IMR-90 (cell line): ENCODE data around the gene SAMD5. TPM values are rescaled to one million over a fixed set of nuclear protein-coding genes. Genes with fewer than 3 reads are reported as not detected.

ENCODE experiments used
- ATAC-seq: fragments of 200-7000 bp; cut with Tn5 transposase; 2 replicates; pipeline ENCODE4 v1.9.1; 2020; ENCODE audit warnings: low read depth, mild to moderate bottlenecking, moderate library complexity
- BruUV-seq: library from RNA; stranded (reverse); fragments of 400-500 nt; replicated peaks from 2 replicates; lab custom pipeline; 2021; lab: Mats Ljungman, UMichigan
- CTCF ChIA-PET: fragments of 300-600 bp; formaldehyde crosslinking; extraction: SDS; loops from one replicate; lab custom pipeline; 2021; ENCODE audit warnings: antibody characterized with exemption; lab: Yijun Ruan, JAX
- POLR2A ChIA-PET: fragments of 300-600 bp; sonication (Branson Sonifier 250); formaldehyde crosslinking; loops from one replicate; lab custom pipeline; 2022; ENCODE audit warnings: antibody characterized with exemption; ENCODE audit not compliant: unreplicated experiment; lab: Charles Lee
- DNase-seq: peaks from one replicate; pipeline ENCODE4 v3.0.0; 2013
- H2AFZ ChIP-seq: replicated peaks from 2 replicates; pipeline ENCODE3; 2013; ENCODE audit warnings: low read length, mild to moderate bottlenecking; ENCODE audit not compliant: poor library complexity
- H2AK5ac ChIP-seq: 2 replicates; pipeline ENCODE4 v1.6.1; 2013; ENCODE audit warnings: low read depth, low read length, inconsistent platforms
- H2AK9ac ChIP-seq: replicated peaks from 2 replicates; pipeline ENCODE3; 2013; ENCODE audit warnings: mild to moderate bottlenecking, low read depth, low read length, moderate library complexity; ENCODE audit not compliant: poor library complexity
- H2BK120ac ChIP-seq: 2 replicates; pipeline ENCODE4 v1.6.1; 2013; ENCODE audit warnings: low read depth, low read length, inconsistent platforms
- H2BK15ac ChIP-seq: 3 replicates; pipeline ENCODE4 v1.6.1; 2013; ENCODE audit warnings: low read depth, low read length, inconsistent platforms
- H2BK20ac ChIP-seq: 2 replicates; pipeline ENCODE4 v1.6.1; 2013; ENCODE audit warnings: low read depth, mild to moderate bottlenecking, inconsistent platforms, low read length, moderate library complexity
- H2BK5ac ChIP-seq: 2 replicates; pipeline ENCODE4 v1.6.1; 2013; ENCODE audit warnings: mild to moderate bottlenecking, low read depth, low read length, inconsistent platforms; ENCODE audit not compliant: poor library complexity, severe bottlenecking
- H3K14ac ChIP-seq: replicated peaks from 2 replicates; pipeline ENCODE4 v1.6.1; 2013; ENCODE audit warnings: low read depth, low read length, inconsistent platforms
- H3K18ac ChIP-seq: 2 replicates; pipeline ENCODE4 v1.6.1; 2013; ENCODE audit warnings: low read depth, low read length, control low read depth
- H3K23ac ChIP-seq: 2 replicates; pipeline ENCODE4 v1.6.1; 2013; ENCODE audit warnings: low read depth, low read length, inconsistent platforms
- H3K27ac ChIP-seq: 2 replicates; pipeline ENCODE4 v1.5.1; 2013; ENCODE audit warnings: mild to moderate bottlenecking, control low read depth, low read length; ENCODE audit not compliant: insufficient read depth
- H3K27me3 ChIP-seq: 2 replicates; pipeline ENCODE4 v1.6.1; 2013; ENCODE audit warnings: low read length; ENCODE audit not compliant: control insufficient read depth, insufficient read depth
- H3K36me3 ChIP-seq: 2 replicates; pipeline ENCODE4 v1.6.1; 2013; ENCODE audit warnings: low read length, mixed read lengths; ENCODE audit not compliant: control insufficient read depth, insufficient read depth
- H3K4ac ChIP-seq: 2 replicates; pipeline ENCODE4 v1.6.1; 2013; ENCODE audit warnings: low read depth, low read length, inconsistent platforms
- H3K4me1 ChIP-seq: 2 replicates; pipeline ENCODE4 v1.6.1; 2013; ENCODE audit warnings: low read length, mixed read lengths; ENCODE audit not compliant: control insufficient read depth, insufficient read depth
- H3K4me2 ChIP-seq: 2 replicates; pipeline ENCODE4 v1.6.1; 2013; ENCODE audit warnings: low read depth, mild to moderate bottlenecking, control low read depth, low read length, moderate library complexity
- H3K4me3 ChIP-seq: 2 replicates; pipeline ENCODE4 v1.5.1; 2013; ENCODE audit warnings: low read depth, mild to moderate bottlenecking, control low read depth, low read length, moderate library complexity; ENCODE audit not compliant: insufficient read depth
- H3K56ac ChIP-seq: 2 replicates; pipeline ENCODE4 v1.6.1; 2013; ENCODE audit warnings: low read length, inconsistent platforms; ENCODE audit not compliant: insufficient read depth; ENCODE audit errors: extremely low read depth
- H3K79me1 ChIP-seq, 2 experiments: 2 replicates each; pipeline ENCODE4 v1.6.1; 2013; ENCODE audit warnings: low read length in 2 of 2, inconsistent platforms in 1 of 2, low read depth in 1 of 2
- H3K9ac ChIP-seq: 2 replicates; pipeline ENCODE4 v1.6.1; 2013; ENCODE audit warnings: low read depth, low read length, control low read depth
- H3K9me1 ChIP-seq: 2 replicates; pipeline ENCODE4 v1.6.1; 2013; ENCODE audit warnings: low read length, inconsistent platforms; ENCODE audit not compliant: insufficient read depth
- H3K9me3 ChIP-seq: 2 replicates; pipeline ENCODE4 v1.6.1; 2013; ENCODE audit warnings: low read length; ENCODE audit not compliant: control insufficient read depth, insufficient read depth
- H4K20me1 ChIP-seq: 2 replicates; pipeline ENCODE4 v1.6.1; 2013; ENCODE audit warnings: low read length, inconsistent platforms; ENCODE audit not compliant: insufficient read depth
- H4K5ac ChIP-seq: 2 replicates; pipeline ENCODE4 v1.6.1; 2013; ENCODE audit warnings: mild to moderate bottlenecking, low read depth, low read length, control low read depth
- H4K8ac ChIP-seq, 2 experiments: 2 replicates each; pipeline ENCODE4 v1.6.1; 2013; ENCODE audit warnings: low read depth in 2 of 2, low read length in 2 of 2, control low read depth in 1 of 2, inconsistent platforms in 1 of 2
- H4K91ac ChIP-seq: 2 replicates; pipeline ENCODE4 v1.6.1; 2013; ENCODE audit warnings: low read depth, low read length, inconsistent platforms; ENCODE audit not compliant: insufficient read depth
- BHLHE40 ChIP-seq: fragments of 150-350 bp; IDR thresholded peaks from 2 replicates; pipeline ENCODE4 v1.6.1; 2016; ENCODE audit warnings: mild to moderate bottlenecking, low read depth, low read length
- CEBPB ChIP-seq: IDR thresholded peaks from 2 replicates; pipeline ENCODE4 v1.6.1; 2012; ENCODE audit warnings: low read depth, low read length, improper control_type of control experiment
- CHD1 ChIP-seq: IDR thresholded peaks from 2 replicates; pipeline ENCODE4 v1.6.1; 2012; ENCODE audit warnings: low read depth, low read length, improper control_type of control experiment
- FOS ChIP-seq: fragments of 150-350 bp; IDR thresholded peaks from 2 replicates; pipeline ENCODE4 v1.6.1; 2016; ENCODE audit warnings: low read depth, low read length
- MAFK ChIP-seq: IDR thresholded peaks from 2 replicates; pipeline ENCODE4 v1.6.1; 2012; ENCODE audit warnings: low read depth, low read length, improper control_type of control experiment
- MXI1 ChIP-seq: IDR thresholded peaks from 2 replicates; pipeline ENCODE4 v1.6.1; 2012; ENCODE audit warnings: low read depth, mild to moderate bottlenecking, low read length, moderate library complexity, borderline replicate concordance
- NFE2L2 ChIP-seq: fragments of 150-350 bp; IDR thresholded peaks from 2 replicates; pipeline ENCODE4 v1.6.1; 2016; ENCODE audit warnings: low read depth, mild to moderate bottlenecking, low read length
- POLR2A ChIP-seq: IDR thresholded peaks from 2 replicates; pipeline ENCODE4 v1.6.1; 2012; ENCODE audit warnings: mild to moderate bottlenecking, low read depth, low read length
- RAD21 ChIP-seq: IDR thresholded peaks from 2 replicates; pipeline ENCODE4 v1.6.1; 2012; ENCODE audit warnings: low read length, improper control_type of control experiment
- RCOR1 ChIP-seq: IDR thresholded peaks from 2 replicates; pipeline ENCODE4 v1.6.1; 2012; ENCODE audit warnings: mild to moderate bottlenecking, low read length, improper control_type of control experiment; ENCODE audit not compliant: insufficient replicate concordance
- RFX5 ChIP-seq: IDR thresholded peaks from 2 replicates; pipeline ENCODE4 v1.8.0; 2012; ENCODE audit warnings: low read depth, mild to moderate bottlenecking, low read length, moderate library complexity
- WGBS, 2 experiments: methylation state at CpG; one replicate each; pipeline versions ENCODE4 v1.1.5 to v1.1.7; 2013; ENCODE audit warnings: missing lambda C conversion rate in 2 of 2; ENCODE audit not compliant: insufficient read length in 1 of 2; ENCODE audit errors: extremely low coverage in 2 of 2; 5-methylcytosine and 5-hydroxymethylcytosine counted together
- dilution Hi-C: fragments of 300-500 bp; cut with HindIII; formaldehyde crosslinking; loops from one replicate; pipeline ENCODE4 v1.14.3; 2018; ENCODE audit warnings: low sequenced_read_pairs; ENCODE audit not compliant: unreplicated experiment
- in situ Hi-C: fragments of 300-500 bp; cut with MboI; formaldehyde crosslinking; loops from 3 replicates; pipeline ENCODE4 v1.14.3; 2019; ENCODE audit warnings: low sequenced_read_pairs, inconsistent platforms, mixed read lengths
- intact Hi-C: fragments of 100-400 bp; cut with micrococcal nuclease; formaldehyde crosslinking; loops from 2 replicates; pipeline ENCODE4 v1.10.0; 2022
- polyA plus RNA-seq, 3 experiments: library from polyadenylated mRNA; depleted of rRNA; stranded (reverse); fragments of >200 nt; gene quantifications; 2 replicates each; pipeline ENCODE4 v1.2.3, GENCODE V29; 2012; ENCODE audit warnings: low replicate concordance in 1 of 3
- total RNA-seq: library from RNA; depleted of rRNA; stranded (reverse); fragments of >200 nt; gene quantifications from 2 replicates; pipeline ENCODE4 v1.2.3, GENCODE V29; 2012
- TF ChIP-seq, protein P1 (sequence below): conservative IDR thresholded peaks from 2 replicates; pipeline ENCODE4 v1.5.1; 2012; ENCODE audit warnings: mild to moderate bottlenecking, low read depth, low read length, improper control_type of control experiment
- TF ChIP-seq, protein P2 (sequence below): fragments of 150-350 bp; IDR thresholded peaks from 2 replicates; pipeline ENCODE4 v1.6.1; 2016; ENCODE audit warnings: low read depth, mild to moderate bottlenecking, low read length, moderate library complexity, borderline replicate concordance
- TF ChIP-seq, protein P3 (sequence below): fragments of 150-350 bp; IDR thresholded peaks from 2 replicates; pipeline ENCODE4 v1.6.1; 2017; ENCODE audit warnings: mild to moderate bottlenecking, antibody characterized with exemption, low read length, low read depth

Gene SAMD5
- total and polyA plus RNA-seq, 2 of the 4 experiments (the other 2 are of a cell fraction): 1.0 to 1.6 TPM

DNA sequence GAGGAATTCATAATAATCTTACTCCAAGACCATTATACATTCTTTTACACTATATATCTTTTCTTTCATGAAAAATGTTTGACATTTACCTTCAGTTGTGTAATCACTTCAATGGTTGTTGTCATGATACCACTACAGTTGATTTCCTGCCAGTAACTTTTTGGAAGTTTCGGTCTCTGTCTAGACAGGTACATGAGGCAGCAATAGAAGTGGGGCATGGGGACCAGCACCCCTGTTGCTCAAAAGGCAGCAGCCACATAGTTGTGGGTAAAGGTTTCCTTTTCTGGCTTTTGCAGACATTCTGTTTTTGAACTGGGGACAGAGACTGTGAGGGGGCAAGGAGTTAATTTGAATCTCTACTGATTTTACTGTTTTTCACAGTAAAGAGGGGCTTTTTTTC, 14.1 kb downstream of the SAMD5 start:
- H3K56ac ChIP-seq: no peak overlapping the region
- ChIA-PET CTCF (no interaction called here), POLR2A (no interaction called here)
- H3K27ac ChIP-seq: no peak overlapping the region
- intact Hi-C loops (no loop called here), in situ Hi-C loops (no loop called here), dilution Hi-C loops (no loop called here)
- H4K20me1 ChIP-seq: no peaks in the 10 kb centered on the region
- no peak overlapping the region for H3K23ac ChIP-seq
- no peak overlapping the region for H2BK5ac ChIP-seq
- no peak overlapping the region for H3K9ac ChIP-seq
- H3K79me1 ChIP-seq: no peaks in the 10 kb centered on the region
- no peak overlapping the region for H4K91ac ChIP-seq
- H3K4me2 ChIP-seq: no peak overlapping the region
- no peak overlapping the region for H2AK5ac ChIP-seq
- no peak overlapping the region for H2BK120ac ChIP-seq
- no peak overlapping the region for H3K14ac ChIP-seq
- H2AFZ ChIP-seq: no peak overlapping the region
- no peaks in the 10 kb centered on the region for H3K4me1 ChIP-seq
- H2BK15ac ChIP-seq: no peak overlapping the region
- no peak for DNase-seq
- H2AK9ac ChIP-seq: no peak overlapping the region
- H3K9me1 ChIP-seq: no peaks in the 10 kb centered on the region
- H4K5ac ChIP-seq: no peak overlapping the region
- no peaks in the 10 kb centered on the region for H3K36me3 ChIP-seq
- no peak overlapping the region for H3K18ac ChIP-seq
- no peaks in the 10 kb centered on the region for H3K9me3 ChIP-seq
- H3K4me3 ChIP-seq: no peak overlapping the region
- no peak overlapping the region for H2BK20ac ChIP-seq
- no peak overlapping the region for H3K4ac ChIP-seq
- H4K8ac ChIP-seq: no peak overlapping the region
- ATAC-seq: no peak
- no CpG with 5 or more reads among the region's 1 CpG for WGBS, 2 experiments
- no TSS peak for BruUV-seq
- no peak for TF ChIP-seq MAFK
- TF ChIP-seq FOS: no peak
- TF ChIP-seq RFX5: no peak
- no peak for TF ChIP-seq CEBPB
- TF ChIP-seq, protein P1, sequence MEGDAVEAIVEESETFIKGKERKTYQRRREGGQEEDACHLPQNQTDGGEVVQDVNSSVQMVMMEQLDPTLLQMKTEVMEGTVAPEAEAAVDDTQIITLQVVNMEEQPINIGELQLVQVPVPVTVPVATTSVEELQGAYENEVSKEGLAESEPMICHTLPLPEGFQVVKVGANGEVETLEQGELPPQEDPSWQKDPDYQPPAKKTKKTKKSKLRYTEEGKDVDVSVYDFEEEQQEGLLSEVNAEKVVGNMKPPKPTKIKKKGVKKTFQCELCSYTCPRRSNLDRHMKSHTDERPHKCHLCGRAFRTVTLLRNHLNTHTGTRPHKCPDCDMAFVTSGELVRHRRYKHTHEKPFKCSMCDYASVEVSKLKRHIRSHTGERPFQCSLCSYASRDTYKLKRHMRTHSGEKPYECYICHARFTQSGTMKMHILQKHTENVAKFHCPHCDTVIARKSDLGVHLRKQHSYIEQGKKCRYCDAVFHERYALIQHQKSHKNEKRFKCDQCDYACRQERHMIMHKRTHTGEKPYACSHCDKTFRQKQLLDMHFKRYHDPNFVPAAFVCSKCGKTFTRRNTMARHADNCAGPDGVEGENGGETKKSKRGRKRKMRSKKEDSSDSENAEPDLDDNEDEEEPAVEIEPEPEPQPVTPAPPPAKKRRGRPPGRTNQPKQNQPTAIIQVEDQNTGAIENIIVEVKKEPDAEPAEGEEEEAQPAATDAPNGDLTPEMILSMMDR: no peak
- TF ChIP-seq RAD21: no peak
- no peak for TF ChIP-seq CHD1
- TF ChIP-seq POLR2A: no peak
- TF ChIP-seq NFE2L2: no peak
- TF ChIP-seq, protein P2, sequence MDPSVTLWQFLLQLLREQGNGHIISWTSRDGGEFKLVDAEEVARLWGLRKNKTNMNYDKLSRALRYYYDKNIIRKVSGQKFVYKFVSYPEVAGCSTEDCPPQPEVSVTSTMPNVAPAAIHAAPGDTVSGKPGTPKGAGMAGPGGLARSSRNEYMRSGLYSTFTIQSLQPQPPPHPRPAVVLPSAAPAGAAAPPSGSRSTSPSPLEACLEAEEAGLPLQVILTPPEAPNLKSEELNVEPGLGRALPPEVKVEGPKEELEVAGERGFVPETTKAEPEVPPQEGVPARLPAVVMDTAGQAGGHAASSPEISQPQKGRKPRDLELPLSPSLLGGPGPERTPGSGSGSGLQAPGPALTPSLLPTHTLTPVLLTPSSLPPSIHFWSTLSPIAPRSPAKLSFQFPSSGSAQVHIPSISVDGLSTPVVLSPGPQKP: no peak
- TF ChIP-seq BHLHE40: no peak
- TF ChIP-seq MXI1: no peak
- TF ChIP-seq, protein P3, sequence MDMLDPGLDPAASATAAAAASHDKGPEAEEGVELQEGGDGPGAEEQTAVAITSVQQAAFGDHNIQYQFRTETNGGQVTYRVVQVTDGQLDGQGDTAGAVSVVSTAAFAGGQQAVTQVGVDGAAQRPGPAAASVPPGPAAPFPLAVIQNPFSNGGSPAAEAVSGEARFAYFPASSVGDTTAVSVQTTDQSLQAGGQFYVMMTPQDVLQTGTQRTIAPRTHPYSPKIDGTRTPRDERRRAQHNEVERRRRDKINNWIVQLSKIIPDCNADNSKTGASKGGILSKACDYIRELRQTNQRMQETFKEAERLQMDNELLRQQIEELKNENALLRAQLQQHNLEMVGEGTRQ: no peak
- no peak for TF ChIP-seq RCOR1
- no peaks in the 10 kb centered on the region for H3K27me3 ChIP-seq
